H9 (cell line): Measurements from ENCODE around the gene HECW1. TPM values are rescaled to one million over a fixed set of nuclear protein-coding genes. Genes with fewer than 3 reads are reported as not detected.

Experiments
- DNase-seq: peaks from one replicate; pipeline ENCODE4 v3.0.0-alpha.2; 2017
- H2AFZ ChIP-seq: one replicate; pipeline ENCODE4 v1.6.1; 2013; ENCODE audit warnings: mild to moderate bottlenecking, low read length, control low read depth, moderate library complexity
- H2AK5ac ChIP-seq: 2 replicates; pipeline ENCODE4 v1.6.1; 2013; ENCODE audit warnings: low read length, control low read depth, mixed read lengths; ENCODE audit not compliant: insufficient read length
- H2BK120ac ChIP-seq: one replicate; pipeline ENCODE4 v1.6.1; 2013; ENCODE audit warnings: low read depth, mild to moderate bottlenecking, low read length, control low read depth, inconsistent platforms; ENCODE audit not compliant: poor library complexity, severe bottlenecking
- H2BK12ac ChIP-seq: 2 replicates; pipeline ENCODE4 v1.6.1; 2013; ENCODE audit warnings: low read length, control low read depth, mixed read lengths, low read depth; ENCODE audit not compliant: insufficient read length
- H2BK15ac ChIP-seq: 2 replicates; pipeline ENCODE4 v1.6.1; 2013; ENCODE audit warnings: low read depth, low read length, control low read depth
- H2BK20ac ChIP-seq: one replicate; pipeline ENCODE4 v1.6.1; 2013; ENCODE audit warnings: low read depth, mild to moderate bottlenecking, low read length, control low read depth, inconsistent platforms; ENCODE audit not compliant: poor library complexity, severe bottlenecking
- H2BK5ac ChIP-seq: 2 replicates; pipeline ENCODE4 v1.6.1; 2013; ENCODE audit warnings: low read length, control low read depth, mixed read lengths; ENCODE audit not compliant: insufficient read length
- H3K14ac ChIP-seq: 2 replicates; pipeline ENCODE4 v1.6.1; 2013; ENCODE audit warnings: low read length, control low read depth; ENCODE audit not compliant: insufficient read depth
- H3K18ac ChIP-seq: 2 replicates; pipeline ENCODE4 v1.6.1; 2013; ENCODE audit warnings: low read depth, mild to moderate bottlenecking, mixed read lengths, low read length, control low read depth; ENCODE audit not compliant: insufficient read length
- H3K23ac ChIP-seq: 2 replicates; pipeline ENCODE4 v1.6.1; 2013; ENCODE audit warnings: low read length, control low read depth, mixed read lengths, low read depth; ENCODE audit not compliant: insufficient read length
- H3K23me2 ChIP-seq: 2 replicates; pipeline ENCODE4 v1.6.1; 2013; ENCODE audit warnings: low read depth, mild to moderate bottlenecking, mixed read lengths, low read length, control low read depth; ENCODE audit not compliant: insufficient read length, poor library complexity, severe bottlenecking
- H3K27ac ChIP-seq: 2 replicates; pipeline ENCODE4 v1.5.1; 2013; ENCODE audit warnings: low read length, control low read depth, mixed read lengths, low read depth; ENCODE audit not compliant: insufficient read length
- H3K27me3 ChIP-seq: 2 replicates; pipeline ENCODE4 v1.6.1; 2013; ENCODE audit warnings: low read length, control low read depth, inconsistent platforms; ENCODE audit not compliant: insufficient read depth
- H3K4ac ChIP-seq: 2 replicates; pipeline ENCODE4 v1.6.1; 2013; ENCODE audit warnings: low read depth, mild to moderate bottlenecking, control low read depth, inconsistent platforms, low read length, moderate library complexity
- H3K4me1 ChIP-seq: 2 replicates; pipeline ENCODE4 v1.6.1; 2013; ENCODE audit warnings: low read length, control low read depth, inconsistent platforms; ENCODE audit not compliant: insufficient read depth
- H3K4me2 ChIP-seq: 2 replicates; pipeline ENCODE4 v1.6.1; 2013; ENCODE audit warnings: low read length, control low read depth, mixed read lengths; ENCODE audit not compliant: insufficient read length, insufficient read depth
- H3K56ac ChIP-seq: 2 replicates; pipeline ENCODE4 v1.6.1; 2013; ENCODE audit warnings: low read depth, mild to moderate bottlenecking, mixed read lengths, low read length, control low read depth; ENCODE audit not compliant: insufficient read length
- H3K79me1 ChIP-seq: 2 replicates; pipeline ENCODE4 v1.6.1; 2013; ENCODE audit warnings: low read depth, mild to moderate bottlenecking, moderate library complexity, low read length, control low read depth, inconsistent platforms; ENCODE audit not compliant: insufficient read depth, poor library complexity, severe bottlenecking
- H3K79me2 ChIP-seq: 2 replicates; pipeline ENCODE4 v1.6.1; 2013; ENCODE audit warnings: low read length, control low read depth, inconsistent platforms; ENCODE audit not compliant: insufficient read depth
- H3K9ac ChIP-seq: 2 replicates; pipeline ENCODE4 v1.6.1; 2013; ENCODE audit warnings: low read length, control low read depth, mixed read lengths; ENCODE audit not compliant: insufficient read length; ENCODE audit errors: extremely low read depth
- H3K9me3 ChIP-seq: one replicate; pipeline ENCODE4 v1.6.1; 2013; ENCODE audit warnings: low read depth, low read length, inconsistent platforms; ENCODE audit not compliant: control insufficient read depth
- H3T11ph ChIP-seq: one replicate; pipeline ENCODE4 v1.6.1; 2013; ENCODE audit warnings: mild to moderate bottlenecking, low read length, control low read depth, inconsistent platforms
- H4K20me1 ChIP-seq: one replicate; pipeline ENCODE4 v1.6.1; 2013; ENCODE audit not compliant: control insufficient read depth, insufficient read length, insufficient read depth
- H4K5ac ChIP-seq: 2 replicates; pipeline ENCODE4 v1.6.1; 2013; ENCODE audit warnings: low read depth, mild to moderate bottlenecking, mixed read lengths, low read length, control low read depth; ENCODE audit not compliant: insufficient read length
- H4K8ac ChIP-seq: replicated peaks from 2 replicates; pipeline ENCODE4 v1.6.1; 2013; ENCODE audit warnings: low read length, control low read depth, mixed read lengths, low read depth; ENCODE audit not compliant: insufficient read length
- H4K91ac ChIP-seq: 2 replicates; pipeline ENCODE4 v1.6.1; 2013; ENCODE audit warnings: low read depth, mild to moderate bottlenecking, moderate library complexity, mixed read lengths, low read length, control low read depth; ENCODE audit not compliant: insufficient read length
- H3K27ac Mint-ChIP-seq, 3 experiments: 2 replicates in 2 of 3; 3 replicates in 1 of 3; pipeline ENCODE4 v1.8.0; 2020 to 2021; ENCODE audit warnings: mixed read lengths in 3 of 3, mild to moderate bottlenecking in 1 of 3, moderate library complexity in 1 of 3
- H3K27me3 Mint-ChIP-seq: 2 replicates; pipeline ENCODE4 v1.8.0; 2021; ENCODE audit warnings: low read depth, mild to moderate bottlenecking, moderate library complexity, mixed read lengths
- H3K36me3 Mint-ChIP-seq, 3 experiments: 2 replicates in 2 of 3; 3 replicates in 1 of 3; pipeline ENCODE4 v1.8.0; 2020 to 2021; ENCODE audit warnings: low read depth in 3 of 3, mixed read lengths in 3 of 3; ENCODE audit not compliant: insufficient read depth in 1 of 3
- H3K4me1 Mint-ChIP-seq, 2 experiments: 2 replicates each; pipeline ENCODE4 v1.8.0; 2020; ENCODE audit warnings: mixed read lengths in 2 of 2
- H3K4me3 Mint-ChIP-seq, 2 experiments: 2 replicates in 1 of 2; 3 replicates in 1 of 2; pipeline ENCODE4 v1.8.0; 2020 to 2021; ENCODE audit warnings: mild to moderate bottlenecking in 2 of 2, mixed read lengths in 2 of 2, moderate library complexity in 1 of 2
- H3K9me3 Mint-ChIP-seq, 2 experiments: 2 replicates in 1 of 2; 3 replicates in 1 of 2; pipeline ENCODE4 v1.8.0; 2020; ENCODE audit warnings: mild to moderate bottlenecking in 2 of 2, mixed read lengths in 2 of 2, moderate library complexity in 1 of 2
- CTCF ChIP-seq: fragments of 200-600 bp; sonication (generic); conservative IDR thresholded peaks from 3 replicates; pipeline ENCODE4 v1.8.0; 2021; ENCODE audit warnings: antibody characterized with exemption, mild to moderate bottlenecking
- WGBS: extraction: QIAGEN DNeasy Blood & Tissue Kit; methylation state at CpG from one replicate; pipeline ENCODE4 v1.1.7; 2013; ENCODE audit warnings: missing lambda C conversion rate, low lambda C conversion rate, mixed read lengths; ENCODE audit not compliant: insufficient read length; ENCODE audit errors: extremely low coverage; 5-methylcytosine and 5-hydroxymethylcytosine counted together
- total RNA-seq: library from RNA; stranded (reverse); gene quantifications from 2 replicates; pipeline ENCODE4 v1.2.1, GENCODE V29; 2021

The HECW1 gene
- total RNA-seq, 1 experiment from 2014 or later, result 5.0 TPM

- Histone ChIP-seq H3K9me3 (no peaks in the 10 kb centered on the region), H3K18ac (no peak overlapping the region), H3K27ac (no peak overlapping the region), H3K4me2 (no peak overlapping the region), H2BK120ac (no peak overlapping the region), H2BK15ac (no peak overlapping the region), H2AK5ac (no peak overlapping the region), H4K20me1 (no peaks in the 10 kb centered on the region), H3K23me2 (no peaks in the 10 kb centered on the region), H4K5ac (no peak overlapping the region), H3T11ph (no peak overlapping the region), H2AFZ (no peak overlapping the region), H3K56ac (no peak overlapping the region), H3K79me2 (no peaks in the 10 kb centered on the region), H3K79me1 (no peaks in the 10 kb centered on the region), H3K4me1 (peaks cover 4% of the 10 kb centered on the region; the same call in 1 of the 2 replicates), H2BK20ac (no peak overlapping the region), H3K9ac (no peak overlapping the region), H2BK5ac (no peak overlapping the region), H3K14ac (no peak overlapping the region), H2BK12ac (no peak overlapping the region), H4K91ac (no peak overlapping the region), H3K23ac (no peak overlapping the region), H3K4ac (no peak overlapping the region), H4K8ac (no peak overlapping the region), H3K27me3 (no peaks in the 10 kb centered on the region)
- no peak overlapping the region for H3K4me3 Mint-ChIP-seq
- no peaks in the 10 kb centered on the region for H3K27me3 Mint-ChIP-seq
- no peaks in the 10 kb centered on the region for H3K36me3 Mint-ChIP-seq
- no CpG with 5 or more reads among the region's 1 CpG for WGBS
- H3K27ac Mint-ChIP-seq, result no peak overlapping the region
- TF ChIP-seq CTCF, result no peak
- H3K4me1 Mint-ChIP-seq, result 0 out of 4 replicates have a peak, but pooled peaks cover 0 to 2% of the 10 kb centered on the region in 2 experiments
- no peak for DNase-seq
- no peaks in the 10 kb centered on the region for H3K9me3 Mint-ChIP-seq
These were observed 376.8 kb downstream of the HECW1 start for GRCh38 chr7:43489257-43489656.
